Erythroblast (primary cell): ENCODE data around the gene AP2A2.

Experiments used
- GATA1 ChIP-seq: IDR thresholded peaks from 2 replicates; pipeline ENCODE4 v1.6.1; 2011; ENCODE audit warnings: low read depth, mild to moderate bottlenecking, control low read depth, low read length, moderate library complexity
- POLR2A ChIP-seq: IDR thresholded peaks from 2 replicates; pipeline ENCODE4 v1.6.1; 2011; ENCODE audit warnings: mild to moderate bottlenecking, low read length

- TF ChIP-seq POLR2A (no peak), GATA1 (no peak)
These were observed 125.1 kb downstream of the AP2A2 start for GRCh38 chr11:1050581-1051355.
